HG02970 (cell line): ENCODE results near the gene FLT3.
"Not testable (repeated sequence)": the region's sequence is repeated elsewhere in the genome, so short reads cannot be mapped to it uniquely, and the experiment has no call there.

Source experiments
- ATAC-seq: cut with Tn5 transposase; IDR thresholded peaks from one replicate; pipeline ENCODE4 v1.9.1; 2021; ENCODE audit warnings: mild to moderate bottlenecking, moderate library complexity, moderate number of reproducible peaks; ENCODE audit not compliant: unreplicated experiment, low FRiP score

Gene FLT3

GRCh38 chr13:27964741-27965323 lies 135.5 kb downstream of the FLT3 start:
- ATAC-seq, result no peak

- ATAC-seq, result not testable (repeated sequence)
These were observed 136.2 kb downstream of the FLT3 start for GRCh38 chr13:27964206-27964605.

GRCh38 chr13:27963491-27963890 lies 136.9 kb downstream of the FLT3 start:
- no peak for ATAC-seq

- ATAC-seq, result no peak
These were observed 137.4 kb downstream of the FLT3 start for GRCh38 chr13:27962982-27963381.

GRCh38 chr13:27962128-27962841 lies 138.1 kb downstream of the FLT3 start:
- ATAC-seq, result no peak

- no peak for ATAC-seq
These were observed 138.9 kb downstream of the FLT3 start for GRCh38 chr13:27961227-27962085.

GRCh38 chr13:27960362-27961226 lies 139.8 kb downstream of the FLT3 start:
- ATAC-seq, result no peak

GRCh38 chr13:27959976-27960361 lies 140.4 kb downstream of the FLT3 start:
- ATAC-seq, result no peak

GRCh38 chr13:27956576-27957300 lies 143.6 kb downstream of the FLT3 start:
- ATAC-seq, result no peak

GRCh38 chr13:27955014-27955591 lies 145.3 kb downstream of the FLT3 start:
- no peak for ATAC-seq

- no peak for ATAC-seq
These were observed 145.9 kb downstream of the FLT3 start for GRCh38 chr13:27954406-27954851.

GRCh38 chr13:27953676-27954405 lies 146.5 kb downstream of the FLT3 start:
- no peak for ATAC-seq
